ENCODE results near the gene RNF168. TPM values are rescaled to one million over a fixed set of nuclear protein-coding genes. Genes with fewer than 3 reads are reported as not detected.

RNF168 gene
- total and polyA plus RNA-seq, 7 donors: 3.6 to 22.1 (median 11.6) TPM

DNA sequence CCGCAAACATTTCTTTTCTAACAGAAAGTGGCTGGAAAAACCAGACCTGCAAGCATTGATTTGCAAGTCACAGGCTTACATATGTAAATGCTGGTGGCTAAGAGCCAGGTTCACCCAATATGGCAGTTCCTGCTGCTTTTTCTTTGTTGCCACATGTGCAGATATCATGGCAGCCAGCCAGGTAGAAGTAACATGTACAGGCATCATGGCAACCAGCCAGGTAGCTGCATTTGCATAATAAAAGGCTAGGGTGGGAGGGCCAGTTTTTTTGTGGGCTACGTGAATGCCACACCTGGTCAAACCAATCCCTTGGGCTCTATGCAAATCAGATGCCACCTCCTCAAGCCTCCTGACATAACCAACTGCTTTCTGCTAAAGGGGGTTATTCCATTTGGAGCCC is 14.4 kb upstream of the RNF168 start:
- intact Hi-C loops (cut with DNase I): loop anchor here (5.0 to 10.0 kb wide), 2 partner anchors 263 to 266 kb away; no protein-coding TSS in a partner anchor
- 91 to 92% (median 92%) methylated on average over 2 of the region's 2 CpGs for WGBS, 3 donors

DNA sequence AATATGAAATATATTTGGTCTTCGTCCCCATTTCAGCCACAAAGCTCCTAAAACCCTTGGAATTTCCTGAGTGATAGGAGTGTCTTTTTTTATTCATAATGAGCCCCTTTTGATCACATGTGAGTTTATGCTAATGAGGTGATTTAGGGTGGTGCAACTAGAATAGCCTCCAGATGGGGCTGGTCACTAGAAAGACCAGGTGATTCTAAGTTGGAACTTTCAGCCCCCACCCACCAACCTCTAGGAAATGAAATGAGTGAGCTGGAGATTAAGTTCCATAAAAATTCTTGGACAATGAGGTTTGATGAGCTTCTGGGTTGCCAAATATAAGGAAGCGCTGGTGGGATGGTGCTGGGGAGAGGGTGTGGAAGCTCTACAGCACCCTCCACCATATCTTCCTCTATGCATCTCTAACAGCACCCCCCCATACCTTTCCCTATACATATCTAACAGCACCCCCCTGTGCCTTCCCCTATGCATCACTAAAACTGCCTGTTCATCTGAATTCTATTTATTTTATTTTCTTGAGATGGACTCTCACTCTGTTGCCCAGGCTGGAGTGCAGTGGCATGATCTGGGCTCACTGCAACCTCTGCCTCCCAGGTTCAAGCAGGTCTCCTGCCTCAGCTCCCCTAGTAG is 13.7 kb upstream of the RNF168 start:
- Histone ChIP-seq H3K9me3 (peaks cover 12% of the 10 kb centered on the region), H3K36me3 (ENCODE audit: insufficient read depth in 1 of 2, low read depth in 1 of 2) (no peaks in the 10 kb centered on the region), H3K27ac (no peak overlapping the region), H3K4me1 (peaks cover 13% of the 10 kb centered on the region), H3K4me3 (no peak overlapping the region), H3K27me3 (ENCODE audit: insufficient read depth in 3 of 3, low read length in 2 of 3) (no peaks in the 10 kb centered on the region)
- DNase-seq (no peak), ATAC-seq (no peak)
- 84 to 98% (median 85%) methylated on average over 2 of the region's 2 CpGs for WGBS, 3 donors
- TF ChIP-seq, protein P1, sequence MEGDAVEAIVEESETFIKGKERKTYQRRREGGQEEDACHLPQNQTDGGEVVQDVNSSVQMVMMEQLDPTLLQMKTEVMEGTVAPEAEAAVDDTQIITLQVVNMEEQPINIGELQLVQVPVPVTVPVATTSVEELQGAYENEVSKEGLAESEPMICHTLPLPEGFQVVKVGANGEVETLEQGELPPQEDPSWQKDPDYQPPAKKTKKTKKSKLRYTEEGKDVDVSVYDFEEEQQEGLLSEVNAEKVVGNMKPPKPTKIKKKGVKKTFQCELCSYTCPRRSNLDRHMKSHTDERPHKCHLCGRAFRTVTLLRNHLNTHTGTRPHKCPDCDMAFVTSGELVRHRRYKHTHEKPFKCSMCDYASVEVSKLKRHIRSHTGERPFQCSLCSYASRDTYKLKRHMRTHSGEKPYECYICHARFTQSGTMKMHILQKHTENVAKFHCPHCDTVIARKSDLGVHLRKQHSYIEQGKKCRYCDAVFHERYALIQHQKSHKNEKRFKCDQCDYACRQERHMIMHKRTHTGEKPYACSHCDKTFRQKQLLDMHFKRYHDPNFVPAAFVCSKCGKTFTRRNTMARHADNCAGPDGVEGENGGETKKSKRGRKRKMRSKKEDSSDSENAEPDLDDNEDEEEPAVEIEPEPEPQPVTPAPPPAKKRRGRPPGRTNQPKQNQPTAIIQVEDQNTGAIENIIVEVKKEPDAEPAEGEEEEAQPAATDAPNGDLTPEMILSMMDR (IDR thresholded peaks at IDR 0.05): no peak
- intact Hi-C loops (cut with DNase I): loop anchor here (5.0 to 10.0 kb wide), 2 partner anchors 262 to 265 kb away; no protein-coding TSS in a partner anchor

More for the DNA sequence above, 14.4 kb upstream of the RNF168 start:
- peaks cover 12% of the 10 kb centered on the region for H3K9me3 ChIP-seq
- no peak overlapping the region for H3K27ac ChIP-seq
- no peak overlapping the region for H3K4me3 ChIP-seq
- no peak for ATAC-seq
- H3K27me3 ChIP-seq (ENCODE audit: insufficient read depth in 3 of 3, low read length in 2 of 3): no peaks in the 10 kb centered on the region
- no peaks in the 10 kb centered on the region for H3K36me3 ChIP-seq (ENCODE audit: insufficient read depth in 1 of 2, low read depth in 1 of 2)
- no peak for DNase-seq
- TF ChIP-seq, protein P1 (IDR thresholded peaks at IDR 0.05): no peak
- peaks cover 13% of the 10 kb centered on the region for H3K4me1 ChIP-seq

DNA sequence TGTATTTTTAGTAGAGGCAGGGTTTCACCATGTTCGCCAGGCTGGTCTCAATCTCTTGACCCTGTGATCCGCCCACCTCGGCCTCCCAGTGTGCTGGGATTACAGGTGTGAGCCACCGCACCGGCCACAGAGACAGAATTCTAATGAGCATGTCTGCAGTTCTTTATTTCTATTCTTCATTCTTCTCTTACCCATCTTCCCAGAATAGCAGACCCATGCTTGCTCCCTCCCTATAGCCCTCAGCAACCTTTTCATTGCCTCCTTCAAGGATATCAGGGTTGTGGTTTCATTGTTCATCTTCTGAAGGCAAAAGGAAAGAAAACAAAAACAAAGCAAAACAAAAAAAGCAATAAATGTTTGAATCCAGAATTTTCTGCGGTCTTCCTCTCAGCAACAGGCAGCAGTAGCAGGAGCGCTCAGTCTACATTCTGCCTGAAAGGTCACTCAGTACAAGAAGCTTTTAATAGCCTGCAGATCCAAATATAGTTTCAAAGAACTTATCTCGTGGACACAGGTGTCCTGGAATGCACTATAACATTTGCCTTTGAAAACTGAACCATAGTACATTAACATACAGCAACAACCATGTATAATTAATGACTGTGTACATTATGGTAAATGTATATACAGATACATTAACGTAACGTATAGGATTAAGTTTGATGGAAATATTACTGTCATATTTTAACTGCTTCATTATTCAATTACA is 11.5 kb upstream of the RNF168 start, which contains the start of gene SMCO1:
Gene SMCO1 (minus strand): TSS at position 434 of the 709 bp plus-strand sequence. CDS start 137 bp downstream, at position 297.
- peak within 1 kb of the TSS; percentile 61 for H3K27ac ChIP-seq
- ATAC-seq (peak; percentile 77 to 93 (median 88)), DNase-seq (no peak)
- intact Hi-C loops (cut with DNase I): loop anchor here (5.0 to 10.0 kb wide), 2 partner anchors 260 to 263 kb away; no protein-coding TSS in a partner anchor
- TF ChIP-seq, protein P1 (IDR thresholded peaks at IDR 0.05): no peak
- H3K27me3 ChIP-seq (ENCODE audit: insufficient read depth in 3 of 3, low read length in 2 of 3): no peaks in the 10 kb centered on the region
- 34 to 49% (median 38%) methylated on average over 10 of the region's 10 CpGs for WGBS, 3 donors
- peak within 1 kb of the TSS; percentile 33 for H3K4me3 ChIP-seq
- no peaks in the 10 kb centered on the region for H3K36me3 ChIP-seq (ENCODE audit: insufficient read depth in 1 of 2, low read depth in 1 of 2)
- H3K9me3 ChIP-seq: peaks cover 10% of the 10 kb centered on the region
- H3K4me1 ChIP-seq: peaks cover 13% of the 10 kb centered on the region

DNA sequence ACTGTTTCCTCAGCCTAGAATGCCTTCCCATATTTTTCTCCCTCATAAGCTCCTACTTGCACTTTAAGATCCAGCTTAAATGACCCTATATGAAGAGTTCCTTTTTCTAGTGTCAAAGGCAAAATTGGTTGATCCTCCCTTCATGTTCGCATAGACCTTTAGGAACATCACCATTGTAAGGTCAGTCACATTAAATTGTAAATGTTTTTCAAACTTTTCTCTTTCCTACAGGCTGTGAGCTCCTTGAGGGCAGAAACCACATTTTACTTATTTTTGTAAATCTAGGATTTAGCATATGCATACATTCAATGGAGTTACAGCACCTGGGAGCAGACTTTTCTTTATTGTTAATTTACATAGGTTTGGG is 10.8 kb upstream of the RNF168 start:
- ATAC-seq: no peak
- H3K27ac ChIP-seq: peak overlapping the region; percentile 61
- DNase-seq: no peak

More for the DNA sequence above, 10.8 kb upstream of the RNF168 start:
- Histone ChIP-seq H3K4me1 (peaks cover 13% of the 10 kb centered on the region), H3K9me3 (peaks cover 3% of the 10 kb centered on the region), H3K4me3 (no peak overlapping the region), H3K27me3 (ENCODE audit: insufficient read depth in 3 of 3, low read length in 2 of 3) (no peaks in the 10 kb centered on the region), H3K36me3 (ENCODE audit: insufficient read depth in 1 of 2, low read depth in 1 of 2) (no peaks in the 10 kb centered on the region)
- intact Hi-C loops (cut with DNase I): loop anchor here in 1 of 2 donors (10.0 kb wide), 1 partner anchor 260 kb away; no protein-coding TSS in a partner anchor
- WGBS, 3 donors: 86 to 100% (median 91%) methylated on average over 1 of the region's 1 CpG
- TF ChIP-seq, protein P1 (IDR thresholded peaks at IDR 0.05): no peak
